Liver (tissue), 3 donors: Measurements from ENCODE around the gene PDCD10.

Experiments used
- ATF3 ChIP-seq: IDR thresholded peaks from 2 replicates; pipeline ENCODE4 v1.6.1; 2016; ENCODE audit warnings: antibody characterized with exemption
- CTCF ChIP-seq: fragments of 150-350 bp; IDR thresholded peaks from 2 replicates; pipeline ENCODE4 v1.5.1; 2017; ENCODE audit warnings: improper control_type of control experiment, low read depth, low read length; ENCODE audit not compliant: missing input control
- EGR1 ChIP-seq, 2 donors: IDR thresholded peaks; 2 replicates each; pipeline ENCODE4 v1.6.1; 2016 to 2018; ENCODE audit warnings: antibody characterized with exemption in 2 of 2, low read depth in 2 of 2
- FOXA1 ChIP-seq: IDR thresholded peaks from 2 replicates; pipeline ENCODE4 v1.6.1; 2016; ENCODE audit warnings: antibody characterized with exemption
- GABPA ChIP-seq, 2 donors: IDR thresholded peaks in 1 of 2; conservative IDR thresholded peaks in 1 of 2; 2 replicates each; pipeline ENCODE4 v1.6.1; 2016; ENCODE audit warnings: antibody characterized with exemption in 2 of 2, mild to moderate bottlenecking in 1 of 2, moderate library complexity in 1 of 2
- JUND ChIP-seq, 2 donors: IDR thresholded peaks; 2 replicates each; pipeline ENCODE4 v1.6.1; 2016; ENCODE audit warnings: antibody characterized with exemption in 2 of 2
- RAD21 ChIP-seq, 2 donors: IDR thresholded peaks; 2 replicates each; pipeline ENCODE4 v1.6.1; 2016; ENCODE audit warnings: antibody characterized with exemption in 2 of 2, mild to moderate bottlenecking in 2 of 2
- REST ChIP-seq: IDR thresholded peaks from 2 replicates; pipeline ENCODE4 v1.6.1; 2016; ENCODE audit warnings: antibody characterized with exemption, mild to moderate bottlenecking
- SP1 ChIP-seq: IDR thresholded peaks from 2 replicates; pipeline ENCODE4 v1.6.1; 2018; ENCODE audit warnings: antibody characterized with exemption, mild to moderate bottlenecking
- YY1 ChIP-seq: IDR thresholded peaks from 2 replicates; pipeline ENCODE4 v1.6.1; 2016; ENCODE audit warnings: antibody characterized with exemption, mild to moderate bottlenecking
- ZBTB33 ChIP-seq: IDR thresholded peaks from 2 replicates; pipeline ENCODE4 v1.6.1; 2016; ENCODE audit warnings: antibody characterized with exemption
- donor health status: healthy.
- donor health status: healthy.

- TF ChIP-seq CTCF = no peak
- no peak for TF ChIP-seq YY1
- TF ChIP-seq RAD21 (IDR thresholded peaks at IDR 0.05) = no peak
- no peak for TF ChIP-seq REST
- TF ChIP-seq EGR1 (IDR thresholded peaks at IDR 0.05; ENCODE audit: low read depth in 2 of 2) = no peak
- no peak for TF ChIP-seq FOXA1
- no peak for TF ChIP-seq ATF3
- no peak for TF ChIP-seq ZBTB33
- no peak for TF ChIP-seq JUND (IDR thresholded peaks at IDR 0.05)
- no peak for TF ChIP-seq SP1
- TF ChIP-seq GABPA (IDR thresholded peaks at IDR 0.05 in 1 of 2, conservative IDR thresholded peaks at IDR 0.05 in 1 of 2) = no peak
Observed at GRCh38 chr3:167673221-167673620, 61.5 kb downstream of the PDCD10 start.
